DMS79 (cell line): ENCODE results near the gene BLID.
A peak's percentile ranks its signal among the peaks of the same experiment; 100 is the strongest.

Experiments
- DNase-seq: peaks from one replicate; lab custom pipeline; 2025; lab: John Stamatoyannopoulos, UW

Gene BLID

GRCh38 chr11:122115524-122116379 is at the start of gene BLID:
Gene BLID (minus strand): TSS chr11:122116215. CDS start chr11:122115922, 293 bp downstream.
- DNase-seq, result no peak

GRCh38 chr11:122163053-122163819 is 47.2 kb upstream of the BLID start:
- no peak for DNase-seq

GRCh38 chr11:122162095-122162494 is 46.1 kb upstream of the BLID start:
- DNase-seq, result no peak

GRCh38 chr11:122160841-122161590 is 45.0 kb upstream of the BLID start:
- no peak for DNase-seq

- no peak for DNase-seq
These were observed 43.8 kb upstream of the BLID start for GRCh38 chr11:122159861-122160260.

GRCh38 chr11:122159173-122159721 is 43.2 kb upstream of the BLID start:
- peak; percentile 85 for DNase-seq

GRCh38 chr11:122158171-122158570 is 42.2 kb upstream of the BLID start:
- peak; percentile 62 for DNase-seq

GRCh38 chr11:122157653-122158161 is 41.7 kb upstream of the BLID start:
- no peak for DNase-seq

GRCh38 chr11:122156940-122157382 is 40.9 kb upstream of the BLID start:
- DNase-seq, result peak; percentile 92

- no peak for DNase-seq
These were observed 39.9 kb upstream of the BLID start for GRCh38 chr11:122155765-122156527.

GRCh38 chr11:122154994-122155393 is 39.0 kb upstream of the BLID start:
- DNase-seq, result no peak

- no peak for DNase-seq
These were observed 38.2 kb upstream of the BLID start for GRCh38 chr11:122154227-122154626.

GRCh38 chr11:122153746-122154145 is 37.7 kb upstream of the BLID start:
- DNase-seq, result no peak

- DNase-seq, result no peak
These were observed 34.5 kb upstream of the BLID start for GRCh38 chr11:122150216-122151124.

- DNase-seq, result no peak
These were observed 33.2 kb upstream of the BLID start for GRCh38 chr11:122149202-122149601.

- no peak for DNase-seq
These were observed 30.5 kb upstream of the BLID start for GRCh38 chr11:122146475-122146874.

- no peak for DNase-seq
These were observed 29.8 kb upstream of the BLID start for GRCh38 chr11:122145715-122146274.

GRCh38 chr11:122144752-122145151 is 28.7 kb upstream of the BLID start:
- DNase-seq, result no peak

- no peak for DNase-seq
These were observed 25.7 kb upstream of the BLID start for GRCh38 chr11:122141725-122142124.

GRCh38 chr11:122140500-122140899 is 24.5 kb upstream of the BLID start:
- DNase-seq, result no peak
